Activated CD8-positive, alpha-beta memory T cell treated with anti-CD3 and anti-CD28 coated beads, Interleukin-2, amount 50 U/mL, for 48 hours (primary cell): ENCODE data around the gene MRGPRF.

Experiments
- DNase-seq: peaks from one replicate; pipeline ENCODE4 v3.0.0-alpha.2; 2020

MRGPRF gene

GRCh38 chr11:69050592-69051380, 37.7 kb upstream of the MRGPRF start:
- no peak for DNase-seq

- DNase-seq = no peak
Measured at GRCh38 chr11:69049490-69049867, 36.4 kb upstream of the MRGPRF start.

- peak; percentile 94 for DNase-seq
Measured at GRCh38 chr11:69048694-69049489, 35.8 kb upstream of the MRGPRF start, which contains the start of gene TPCN2. Gene TPCN2, plus strand, starts transcription at chr11:69048932. Its CDS starts 66 bp downstream, at chr11:69048998.

- DNase-seq = no peak
Measured at GRCh38 chr11:69048031-69048693, 35.1 kb upstream of the MRGPRF start.

- no peak for DNase-seq
Measured at GRCh38 chr11:69044111-69045013, 31.3 kb upstream of the MRGPRF start.

- no peak for DNase-seq
Measured at GRCh38 chr11:69041516-69041915, 28.5 kb upstream of the MRGPRF start.

- DNase-seq = no peak
Measured at GRCh38 chr11:69040581-69041260, 27.7 kb upstream of the MRGPRF start.

GRCh38 chr11:69040051-69040450, 27.0 kb upstream of the MRGPRF start:
- DNase-seq = no peak

- DNase-seq = no peak
Measured at GRCh38 chr11:69039501-69039900, 26.5 kb upstream of the MRGPRF start.

GRCh38 chr11:69037544-69037943, 24.5 kb upstream of the MRGPRF start:
- DNase-seq = no peak

GRCh38 chr11:69037074-69037473, 24.0 kb upstream of the MRGPRF start:
- DNase-seq = no peak

GRCh38 chr11:69035946-69036340, 22.9 kb upstream of the MRGPRF start:
- no peak for DNase-seq

- no peak for DNase-seq
Measured at GRCh38 chr11:69035150-69035945, 22.3 kb upstream of the MRGPRF start.

- no peak for DNase-seq
Measured at GRCh38 chr11:69034123-69034867, 21.2 kb upstream of the MRGPRF start.

GRCh38 chr11:69033431-69033830, 20.4 kb upstream of the MRGPRF start:
- DNase-seq = no peak

GRCh38 chr11:69032833-69033232, 19.8 kb upstream of the MRGPRF start:
- DNase-seq = no peak

- DNase-seq = no peak
Measured at GRCh38 chr11:69030301-69030700, 17.3 kb upstream of the MRGPRF start.

GRCh38 chr11:69027704-69028372, 14.8 kb upstream of the MRGPRF start:
- no peak for DNase-seq

GRCh38 chr11:69024509-69024908, 11.5 kb upstream of the MRGPRF start:
- DNase-seq = no peak

- no peak for DNase-seq
Measured at GRCh38 chr11:69022260-69022659, 9.2 kb upstream of the MRGPRF start.
